Neural cell (in vitro differentiated cells): ENCODE results near the gene GALNT2. TPM values are rescaled to one million over a fixed set of nuclear protein-coding genes. Genes with fewer than 3 reads are reported as not detected.

Source experiments
- H2AFZ ChIP-seq: fragments of 200-600, 300-800 bp; sonication (generic), shearing (Covaris generic); 2 replicates; pipeline ENCODE4 v1.6.0; 2014; ENCODE audit warnings: low read depth, mild to moderate bottlenecking, antibody characterized with exemption, low read length, moderate library complexity
- H3F3A ChIP-seq: fragments of 200-600 bp; shearing (Covaris generic); 2 replicates; pipeline ENCODE4 v1.6.1; 2016; ENCODE audit warnings: mild to moderate bottlenecking, moderate library complexity, mixed read lengths, antibody characterized with exemption, low read length; ENCODE audit not compliant: insufficient read depth, poor library complexity, severe bottlenecking
- H3K27ac ChIP-seq: fragments of 200-600, 300-800 bp; sonication (generic), shearing (Covaris generic); 2 replicates; pipeline ENCODE4 v1.5.1; 2014; ENCODE audit warnings: mild to moderate bottlenecking, low read length, moderate library complexity
- H3K27me3 ChIP-seq: fragments of 300-800, 200-600 bp; sonication (generic), shearing (Covaris generic); 2 replicates; pipeline ENCODE4 v1.6.0; 2014; ENCODE audit warnings: mild to moderate bottlenecking, low read depth, low read length, moderate library complexity; ENCODE audit not compliant: insufficient read depth
- H3K36me3 ChIP-seq: fragments of 300-800, 200-600 bp; sonication (generic), shearing (Covaris generic); 2 replicates; pipeline ENCODE4 v1.5.1; 2014; ENCODE audit warnings: mild to moderate bottlenecking, antibody characterized with exemption, low read length, moderate library complexity; ENCODE audit not compliant: insufficient read depth
- H3K4me2 ChIP-seq: fragments of 300-800, 200-600 bp; sonication (generic), shearing (Covaris generic); 2 replicates; pipeline ENCODE4 v1.6.0; 2014; ENCODE audit warnings: mild to moderate bottlenecking, low read length
- H3K4me3 ChIP-seq: fragments of 300-800, 200-600 bp; sonication (generic), shearing (Covaris generic); 2 replicates; pipeline ENCODE4 v1.5.1; 2014; ENCODE audit warnings: mild to moderate bottlenecking, low read length, moderate library complexity
- H3K79me2 ChIP-seq: fragments of 200-600 bp; shearing (Covaris generic); replicated peaks from 2 replicates; pipeline ENCODE4 v1.6.0; 2014; ENCODE audit warnings: mild to moderate bottlenecking, low read length, moderate library complexity; ENCODE audit not compliant: insufficient read depth
- H3K9ac ChIP-seq: fragments of 300-800, 200-600 bp; sonication (generic), shearing (Covaris generic); 2 replicates; pipeline ENCODE4 v1.6.1; 2016; ENCODE audit warnings: mild to moderate bottlenecking, low read length, mixed read lengths
- H3K9me2 ChIP-seq: fragments of 200-600 bp; shearing (Covaris generic); 2 replicates; pipeline ENCODE4 v1.6.1; 2016; ENCODE audit warnings: mild to moderate bottlenecking, low read length, mixed read lengths; ENCODE audit not compliant: insufficient read depth
- H3K9me3 ChIP-seq: fragments of 200-600, 300-800 bp; sonication (generic), shearing (Covaris generic); 2 replicates; pipeline ENCODE4 v1.6.1; 2016; ENCODE audit warnings: mild to moderate bottlenecking, mixed run types, low read length, moderate library complexity, mixed read lengths
- H4K20me1 ChIP-seq: fragments of 200-600 bp; shearing (Covaris generic); 2 replicates; pipeline ENCODE4 v1.6.1; 2016; ENCODE audit warnings: mild to moderate bottlenecking, mixed run types; ENCODE audit not compliant: insufficient read depth
- CTCF ChIP-seq: fragments of 450-650 bp; IDR thresholded peaks from 2 replicates; pipeline ENCODE4 v1.5.1; 2014; ENCODE audit warnings: antibody characterized with exemption, mild to moderate bottlenecking, moderate library complexity; ENCODE audit not compliant: poor library complexity, severe bottlenecking
- EP300 ChIP-seq: fragments of 450-650 bp; conservative IDR thresholded peaks from 2 replicates; pipeline ENCODE4 v1.6.1; 2014; ENCODE audit warnings: antibody characterized with exemption, mild to moderate bottlenecking, moderate library complexity; ENCODE audit not compliant: poor library complexity, severe bottlenecking
- EZH2 ChIP-seq: fragments of 200-600, 300-800 bp; shearing (Covaris generic), sonication (generic); IDR thresholded peaks from 2 replicates; pipeline ENCODE4 v1.6.1; 2014; ENCODE audit warnings: antibody characterized with exemption, low read length, borderline replicate concordance, mild to moderate bottlenecking; ENCODE audit not compliant: insufficient read depth, poor library complexity, severe bottlenecking
- MXI1 ChIP-seq: fragments of 450-650 bp; conservative IDR thresholded peaks from 2 replicates; pipeline ENCODE4 v1.6.1; 2014; ENCODE audit warnings: antibody characterized with exemption, mild to moderate bottlenecking; ENCODE audit not compliant: poor library complexity, severe bottlenecking
- POLR2AphosphoS5 ChIP-seq: IDR thresholded peaks from 2 replicates; pipeline ENCODE4 v1.6.1; 2012
- RAD21 ChIP-seq: fragments of 450-650 bp; conservative IDR thresholded peaks from 2 replicates; pipeline ENCODE4 v1.6.1; 2014; ENCODE audit warnings: antibody characterized with exemption, mild to moderate bottlenecking, moderate library complexity
- REST ChIP-seq: IDR thresholded peaks from 2 replicates; pipeline ENCODE4 v1.6.1; 2012; ENCODE audit warnings: borderline replicate concordance
- SMC3 ChIP-seq: fragments of 450-650 bp; conservative IDR thresholded peaks from 2 replicates; pipeline ENCODE4 v1.6.1; 2014; ENCODE audit warnings: antibody characterized with exemption, mild to moderate bottlenecking, moderate library complexity; ENCODE audit not compliant: poor library complexity
- TAF1 ChIP-seq: IDR thresholded peaks from 2 replicates; pipeline ENCODE4 v1.6.1; 2012; ENCODE audit warnings: low read depth
- polyA plus RNA-seq: library from polyadenylated mRNA; depleted of rRNA; stranded (reverse); fragments of >200 nt; gene quantifications from 2 replicates; pipeline ENCODE4 v1.2.3, GENCODE V29; 2014

GALNT2 gene
- polyA plus RNA-seq, 1 donor from 2014 or later = 38.8 TPM

- Histone ChIP-seq H3K36me3 (no peaks in the 10 kb centered on the region), H3K27me3 (no peaks in the 10 kb centered on the region), H3K27ac (no peak overlapping the region), H3K4me2 (no peak overlapping the region), H3K9ac (no peak overlapping the region), H3K79me2 (peaks cover 29% of the 10 kb centered on the region), H3K9me3 (no peaks in the 10 kb centered on the region), H3K4me3 (no peak overlapping the region), H3F3A (no peaks in the 10 kb centered on the region), H2AFZ (no peak overlapping the region), H3K9me2 (no peaks in the 10 kb centered on the region), H4K20me1 (no peaks in the 10 kb centered on the region)
- no peak for TF ChIP-seq CTCF
- no peak for TF ChIP-seq EP300
- TF ChIP-seq TAF1 = no peak
- TF ChIP-seq REST = no peak
- no peak for TF ChIP-seq EZH2
- no peak for TF ChIP-seq MXI1
- no peak for TF ChIP-seq POLR2AphosphoS5
- TF ChIP-seq SMC3 = no peak
- no peak for TF ChIP-seq RAD21
Observed at GRCh38 chr1:230166366-230167132, 99.5 kb downstream of the GALNT2 start.

- TF ChIP-seq EP300 = no peak
- TF ChIP-seq RAD21 = peak; percentile 49
- no peak for TF ChIP-seq EZH2
- TF ChIP-seq POLR2AphosphoS5 = no peak
- TF ChIP-seq REST = no peak
- TF ChIP-seq SMC3 = peak; percentile 52
- no peak for TF ChIP-seq MXI1
- no peak for TF ChIP-seq TAF1
- peak; percentile 55 for TF ChIP-seq CTCF
- Histone ChIP-seq H3K4me2 (no peak overlapping the region), H3K4me3 (no peak overlapping the region), H3K27me3 (no peaks in the 10 kb centered on the region), H3K9ac (no peak overlapping the region), H3K27ac (no peak overlapping the region), H2AFZ (no peak overlapping the region), H4K20me1 (no peaks in the 10 kb centered on the region), H3K9me2 (no peaks in the 10 kb centered on the region), H3K9me3 (no peaks in the 10 kb centered on the region), H3K79me2 (peaks cover 24% of the 10 kb centered on the region), H3F3A (no peaks in the 10 kb centered on the region), H3K36me3 (no peaks in the 10 kb centered on the region)
Observed at GRCh38 chr1:230167419-230167852, 100.4 kb downstream of the GALNT2 start.
